HEK293 (cell line): Measurements from ENCODE around the gene NUCB1.

ENCODE experiments used
- AEBP2 ChIP-seq: fragments of 450-650 bp; formaldehyde crosslinking; IDR thresholded peaks from 2 replicates; pipeline ENCODE4 v1.5.1; 2016; ENCODE audit warnings: missing biosample characterization, missing genetic modification characterization, borderline replicate concordance
- GLIS1 ChIP-seq: fragments of 450-650 bp; formaldehyde crosslinking; IDR thresholded peaks from 2 replicates; pipeline ENCODE4 v1.5.1; 2016; ENCODE audit warnings: missing biosample characterization, missing genetic modification characterization
- GLIS2 ChIP-seq: fragments of 450-650 bp; formaldehyde crosslinking; IDR thresholded peaks from 2 replicates; pipeline ENCODE4 v1.5.1; 2016; ENCODE audit warnings: missing biosample characterization, missing genetic modification characterization
- INSM2 ChIP-seq: fragments of 450-650 bp; formaldehyde crosslinking; IDR thresholded peaks from 2 replicates; pipeline ENCODE4 v1.5.1; 2016; ENCODE audit warnings: missing biosample characterization, missing genetic modification characterization
- KLF1 ChIP-seq: fragments of 450-650 bp; formaldehyde crosslinking; IDR thresholded peaks from 2 replicates; pipeline ENCODE4 v1.5.1; 2016; ENCODE audit warnings: missing biosample characterization, missing genetic modification characterization
- KLF10 ChIP-seq: fragments of 450-650 bp; IDR thresholded peaks from 2 replicates; pipeline ENCODE4 v1.5.1; 2018; ENCODE audit warnings: missing biosample characterization, mild to moderate bottlenecking, missing genetic modification characterization
- KLF16 ChIP-seq: fragments of 450-650 bp; formaldehyde crosslinking; IDR thresholded peaks from 2 replicates; pipeline ENCODE4 v1.5.1; 2017; ENCODE audit warnings: missing biosample characterization, missing genetic modification characterization
- MEIS1 ChIP-seq: sonication (generic); formaldehyde crosslinking; IDR thresholded peaks from 2 replicates; pipeline ENCODE4 v1.8.1; 2022; ENCODE audit warnings: missing genetic modification reagents, mild to moderate bottlenecking, borderline replicate concordance
- YY2 ChIP-seq: fragments of 450-650 bp; formaldehyde crosslinking; IDR thresholded peaks from 2 replicates; pipeline ENCODE4 v1.5.1; 2016; ENCODE audit warnings: missing biosample characterization, missing genetic modification characterization
- ZBTB11 ChIP-seq: fragments of 450-650 bp; formaldehyde crosslinking; conservative IDR thresholded peaks from 2 replicates; pipeline ENCODE4 v1.5.1; 2016; ENCODE audit warnings: low read depth, missing biosample characterization, missing genetic modification characterization
- ZBTB26 ChIP-seq: fragments of 450-650 bp; formaldehyde crosslinking; optimal IDR thresholded peaks from 2 replicates; pipeline ENCODE3; 2016; ENCODE audit warnings: missing biosample characterization, mild to moderate bottlenecking, missing genetic modification characterization
- ZBTB7A ChIP-seq: fragments of 450-650 bp; formaldehyde crosslinking; IDR thresholded peaks from 2 replicates; pipeline ENCODE4 v1.5.1; 2016; ENCODE audit warnings: low read depth, missing biosample characterization, missing genetic modification characterization
- ZFHX2 ChIP-seq: fragments of 450-650 bp; formaldehyde crosslinking; conservative IDR thresholded peaks from 2 replicates; pipeline ENCODE4 v1.5.1; 2016; ENCODE audit warnings: missing biosample characterization, missing genetic modification characterization
- ZIC2 ChIP-seq: fragments of 450-650 bp; formaldehyde crosslinking; IDR thresholded peaks from 2 replicates; pipeline ENCODE4 v1.5.1; 2016; ENCODE audit warnings: missing biosample characterization, missing genetic modification characterization
- ZNF112 ChIP-seq: fragments of 450-650 bp; formaldehyde crosslinking; IDR thresholded peaks from 2 replicates; pipeline ENCODE4 v1.5.0; 2017; ENCODE audit warnings: missing biosample characterization, missing genetic modification characterization
- ZNF133 ChIP-seq: fragments of 450-650 bp; formaldehyde crosslinking; IDR thresholded peaks from 2 replicates; pipeline ENCODE4 v1.5.1; 2016; ENCODE audit warnings: missing biosample characterization, missing genetic modification characterization
- ZNF19 ChIP-seq: fragments of 450-650 bp; formaldehyde crosslinking; IDR thresholded peaks from 2 replicates; pipeline ENCODE4; 2016; ENCODE audit warnings: missing biosample characterization, missing genetic modification characterization, low read depth
- ZNF23 ChIP-seq: fragments of 450-650 bp; formaldehyde crosslinking; IDR thresholded peaks from 2 replicates; pipeline ENCODE4 v1.5.1; 2016; ENCODE audit warnings: missing biosample characterization, missing genetic modification characterization, borderline replicate concordance
- ZNF324 ChIP-seq: fragments of 450-650 bp; formaldehyde crosslinking; IDR thresholded peaks from 2 replicates; pipeline ENCODE4 v1.5.1; 2016; ENCODE audit warnings: missing biosample characterization, missing genetic modification characterization
- ZNF391 ChIP-seq: fragments of 450-650 bp; formaldehyde crosslinking; IDR thresholded peaks from 2 replicates; pipeline ENCODE4 v1.5.1; 2016; ENCODE audit warnings: low read depth, missing biosample characterization, missing genetic modification characterization, borderline replicate concordance
- ZNF514 ChIP-seq: fragments of 450-650 bp; formaldehyde crosslinking; IDR thresholded peaks from 2 replicates; pipeline ENCODE4 v1.5.1; 2016; ENCODE audit warnings: missing biosample characterization, missing genetic modification characterization
- ZNF621 ChIP-seq: fragments of 450-650 bp; formaldehyde crosslinking; IDR thresholded peaks from 2 replicates; pipeline ENCODE4 v1.5.1; 2017; ENCODE audit warnings: missing biosample characterization, missing genetic modification characterization
- ZNF623 ChIP-seq: fragments of 450-650 bp; formaldehyde crosslinking; IDR thresholded peaks from 2 replicates; pipeline ENCODE4 v1.5.1; 2016; ENCODE audit warnings: missing biosample characterization, missing genetic modification characterization
- ZNF645 ChIP-seq: fragments of 450-650 bp; formaldehyde crosslinking; IDR thresholded peaks from 2 replicates; pipeline ENCODE4; 2016; ENCODE audit warnings: missing biosample characterization, missing genetic modification characterization
- ZNF658 ChIP-seq: fragments of 450-650 bp; formaldehyde crosslinking; IDR thresholded peaks from 2 replicates; pipeline ENCODE4; 2016; ENCODE audit warnings: missing biosample characterization, missing genetic modification characterization
- ZNF670 ChIP-seq: fragments of 450-650 bp; formaldehyde crosslinking; IDR thresholded peaks from 2 replicates; pipeline ENCODE4 v1.5.1; 2016; ENCODE audit warnings: missing biosample characterization, missing genetic modification characterization, low read depth
- ZNF704 ChIP-seq: fragments of 450-650 bp; formaldehyde crosslinking; IDR thresholded peaks from 2 replicates; pipeline ENCODE4 v1.5.1; 2016; ENCODE audit warnings: missing biosample characterization, missing genetic modification characterization
- ZNF707 ChIP-seq: fragments of 450-650 bp; formaldehyde crosslinking; IDR thresholded peaks from 2 replicates; pipeline ENCODE4 v1.5.1; 2016; ENCODE audit warnings: missing biosample characterization, missing genetic modification characterization
- ZNF791 ChIP-seq: fragments of 450-650 bp; formaldehyde crosslinking; IDR thresholded peaks from 2 replicates; pipeline ENCODE4 v1.5.1; 2016; ENCODE audit warnings: missing biosample characterization, missing genetic modification characterization
- ZNF830 ChIP-seq: fragments of 450-650 bp; IDR thresholded peaks from 2 replicates; pipeline ENCODE4 v1.5.0; 2018; ENCODE audit warnings: missing biosample characterization, missing genetic modification characterization, low read depth, mild to moderate bottlenecking, moderate library complexity

The NUCB1 gene

GRCh38 chr19:48963371-48964204 is 63.5 kb downstream of the NUCB1 start (continued):
- TF ChIP-seq ZNF707 (tag by site-specific recombination) (no peak), ZNF623 (tag by site-specific recombination) (peak; percentile 27; the same call in 1 of the 2 replicates), ZNF791 (no peak), YY2 (no peak), GLIS2 (tag by site-specific recombination) (peak; percentile 96), MEIS1 (no peak), ZFHX2 (tag by site-specific recombination) (peak; percentile 55; the same call in 1 of the 2 replicates), ZBTB11 (tag by site-specific recombination) (peak; percentile 23; the same call in 1 of the 2 replicates), KLF1 (tag by site-specific recombination) (peak; percentile 62), ZNF133 (no peak), AEBP2 (tag by site-specific recombination) (no peak), ZNF658 (no peak), ZNF324 (tag by site-specific recombination) (peak; percentile 83; the same call in 1 of the 2 replicates), ZBTB7A (peak; percentile 95), ZNF704 (tag by site-specific recombination) (no peak), ZNF514 (tag by site-specific recombination) (no peak), ZNF19 (tag by site-specific recombination) (no peak), ZBTB26 (tag by site-specific recombination) (peak; percentile 55), ZIC2 (tag by site-specific recombination) (peak; percentile 97), INSM2 (tag by site-specific recombination) (peak; percentile 75), ZNF23 (tag by site-specific recombination) (no peak), KLF16 (tag by site-specific recombination) (peak; percentile 95), ZNF391 (tag by site-specific recombination) (peak; percentile 89), ZNF670 (tag by site-specific recombination) (no peak), GLIS1 (tag by site-specific recombination) (peak; percentile 86), ZNF112 (tag by site-specific recombination) (no peak), ZNF621 (tag by site-specific recombination) (no peak), ZNF830 (tag by site-specific recombination) (no peak), KLF10 (tag by site-specific recombination) (peak; percentile 92), ZNF645 (tag by site-specific recombination) (0 out of 2 replicates have a peak, but pooled peaks have one; percentile 57)
